ENCODE data around the gene CYSRT1.
"Not testable (repeated sequence)": the region's sequence is repeated elsewhere in the genome, so short reads cannot be mapped to it uniquely, and the experiment has no call there.

The CYSRT1 gene

GRCh38 chr9:137243266-137243625 lies 18.3 kb downstream of the CYSRT1 start:
- H3K9me3 Mint-ChIP-seq, H3K27ac Mint-ChIP-seq, H3K27me3 Mint-ChIP-seq, ATAC-seq: not testable (repeated sequence)
- peaks cover 16% of the 10 kb centered on the region for H3K36me3 Mint-ChIP-seq
- peak overlapping the region; percentile 78 for H3K4me3 Mint-ChIP-seq
- H3K4me1 Mint-ChIP-seq = peaks cover 42% of the 10 kb centered on the region

- no peaks in the 10 kb centered on the region for H3K9me3 Mint-ChIP-seq
- H3K27me3 Mint-ChIP-seq = no peaks in the 10 kb centered on the region
- peaks cover 16% of the 10 kb centered on the region for H3K36me3 Mint-ChIP-seq
- H3K4me3 Mint-ChIP-seq = no peak overlapping the region
- no peak overlapping the region for H3K27ac Mint-ChIP-seq
- H3K4me1 Mint-ChIP-seq = peaks cover 36% of the 10 kb centered on the region
- no peak for ATAC-seq
These were observed 18.9 kb downstream of the CYSRT1 start for GRCh38 chr9:137243626-137244485.

- no peak overlapping the region for H3K27ac Mint-ChIP-seq
- no peaks in the 10 kb centered on the region for H3K9me3 Mint-ChIP-seq
- ATAC-seq = no peak
- peaks cover 27% of the 10 kb centered on the region for H3K4me1 Mint-ChIP-seq
- H3K4me3 Mint-ChIP-seq = no peak overlapping the region
- H3K36me3 Mint-ChIP-seq = peaks cover 16% of the 10 kb centered on the region
- H3K27me3 Mint-ChIP-seq = no peaks in the 10 kb centered on the region
These were observed 19.8 kb downstream of the CYSRT1 start for GRCh38 chr9:137244486-137245449.

GRCh38 chr9:137245450-137246421 lies 20.8 kb downstream of the CYSRT1 start:
- no peak overlapping the region for H3K27ac Mint-ChIP-seq
- no peaks in the 10 kb centered on the region for H3K9me3 Mint-ChIP-seq
- H3K36me3 Mint-ChIP-seq = peaks cover 16% of the 10 kb centered on the region
- no peaks in the 10 kb centered on the region for H3K27me3 Mint-ChIP-seq
- peaks cover 26% of the 10 kb centered on the region for H3K4me1 Mint-ChIP-seq
- no peak for ATAC-seq
- H3K4me3 Mint-ChIP-seq = no peak overlapping the region

GRCh38 chr9:137247135-137247915 lies 22.4 kb downstream of the CYSRT1 start:
- H3K9me3 Mint-ChIP-seq = no peaks in the 10 kb centered on the region
- H3K27ac Mint-ChIP-seq = no peak overlapping the region
- peaks cover 22% of the 10 kb centered on the region for H3K4me1 Mint-ChIP-seq
- H3K36me3 Mint-ChIP-seq = peaks cover 13% of the 10 kb centered on the region
- ATAC-seq = no peak
- no peaks in the 10 kb centered on the region for H3K27me3 Mint-ChIP-seq
- no peak overlapping the region for H3K4me3 Mint-ChIP-seq

GRCh38 chr9:137247916-137248175 lies 22.9 kb downstream of the CYSRT1 start:
- H3K4me3 Mint-ChIP-seq = no peak overlapping the region
- no peaks in the 10 kb centered on the region for H3K27me3 Mint-ChIP-seq
- no peak overlapping the region for H3K27ac Mint-ChIP-seq
- H3K4me1 Mint-ChIP-seq = peaks cover 19% of the 10 kb centered on the region
- no peak for ATAC-seq
- H3K36me3 Mint-ChIP-seq = peaks cover 8% of the 10 kb centered on the region
- H3K9me3 Mint-ChIP-seq = no peaks in the 10 kb centered on the region

- Mint-ChIP-seq H3K27ac (no peak overlapping the region), H3K9me3 (no peaks in the 10 kb centered on the region)
These were observed 25.6 kb downstream of the CYSRT1 start for GRCh38 chr9:137250329-137251193.

GRCh38 chr9:137251194-137251461 lies 26.2 kb downstream of the CYSRT1 start, which contains the start of gene STPG3:
Gene STPG3, plus strand, starts transcription at chr9:137251286. Its CDS starts 1 bp downstream, at chr9:137251287.
- Mint-ChIP-seq H3K27me3 (no peaks in the 10 kb centered on the region), H3K27ac (no peak within 1 kb of the TSS), H3K4me1 (peaks cover 21% of the 10 kb centered on the region), H3K36me3 (no peaks in the 10 kb centered on the region), H3K9me3 (no peaks in the 10 kb centered on the region), H3K4me3 (no peak within 1 kb of the TSS)
- no peak for ATAC-seq

More at GRCh38 chr9:137250329-137251193, 25.6 kb downstream of the CYSRT1 start:
- H3K4me1 Mint-ChIP-seq = peaks cover 18% of the 10 kb centered on the region
- no peak overlapping the region for H3K4me3 Mint-ChIP-seq
- no peaks in the 10 kb centered on the region for H3K27me3 Mint-ChIP-seq
- ATAC-seq = no peak
- H3K36me3 Mint-ChIP-seq = no peaks in the 10 kb centered on the region

GRCh38 chr9:137251490-137252268 lies 26.7 kb downstream of the CYSRT1 start:
- Mint-ChIP-seq H3K4me1 (peaks cover 27% of the 10 kb centered on the region), H3K9me3 (no peaks in the 10 kb centered on the region), H3K36me3 (no peaks in the 10 kb centered on the region), H3K27ac (no peak overlapping the region), H3K27me3 (no peaks in the 10 kb centered on the region), H3K4me3 (no peak overlapping the region)
- no peak for ATAC-seq

GRCh38 chr9:137252555-137253506 lies 27.9 kb downstream of the CYSRT1 start:
- Mint-ChIP-seq H3K4me1 (peaks cover 32% of the 10 kb centered on the region), H3K36me3 (no peaks in the 10 kb centered on the region), H3K9me3 (no peaks in the 10 kb centered on the region), H3K4me3 (no peak overlapping the region), H3K27ac (no peak overlapping the region), H3K27me3 (no peaks in the 10 kb centered on the region)
- ATAC-seq = no peak

- peak overlapping the region; percentile 73 for H3K4me3 Mint-ChIP-seq
- H3K27ac Mint-ChIP-seq = peak overlapping the region; percentile 29
- H3K27me3 Mint-ChIP-seq = no peaks in the 10 kb centered on the region
- ATAC-seq = no peak
- no peaks in the 10 kb centered on the region for H3K9me3 Mint-ChIP-seq
- peaks cover 32% of the 10 kb centered on the region for H3K4me1 Mint-ChIP-seq
- H3K36me3 Mint-ChIP-seq = no peaks in the 10 kb centered on the region
These were observed 29.0 kb downstream of the CYSRT1 start for GRCh38 chr9:137253717-137254623.
